Nucleus accumbens (tissue), 56 donors: ENCODE results near the gene FIGNL2.
"Not testable (repeated sequence)": the region's sequence is repeated elsewhere in the genome, so short reads cannot be mapped to it uniquely, and the experiment has no call there.

Experiments
- DNase-seq, 56 donors: peaks; one replicate each; lab custom pipeline; 2025; lab: John Stamatoyannopoulos, UW

Gene FIGNL2, protein sequence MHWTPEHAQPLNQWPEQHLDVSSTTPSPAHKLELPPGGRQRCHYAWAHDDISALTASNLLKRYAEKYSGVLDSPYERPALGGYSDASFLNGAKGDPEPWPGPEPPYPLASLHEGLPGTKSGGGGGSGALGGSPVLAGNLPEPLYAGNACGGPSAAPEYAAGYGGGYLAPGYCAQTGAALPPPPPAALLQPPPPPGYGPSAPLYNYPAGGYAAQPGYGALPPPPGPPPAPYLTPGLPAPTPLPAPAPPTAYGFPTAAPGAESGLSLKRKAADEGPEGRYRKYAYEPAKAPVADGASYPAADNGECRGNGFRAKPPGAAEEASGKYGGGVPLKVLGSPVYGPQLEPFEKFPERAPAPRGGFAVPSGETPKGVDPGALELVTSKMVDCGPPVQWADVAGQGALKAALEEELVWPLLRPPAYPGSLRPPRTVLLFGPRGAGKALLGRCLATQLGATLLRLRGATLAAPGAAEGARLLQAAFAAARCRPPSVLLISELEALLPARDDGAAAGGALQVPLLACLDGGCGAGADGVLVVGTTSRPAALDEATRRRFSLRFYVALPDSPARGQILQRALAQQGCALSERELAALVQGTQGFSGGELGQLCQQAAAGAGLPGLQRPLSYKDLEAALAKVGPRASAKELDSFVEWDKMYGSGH

DNA sequence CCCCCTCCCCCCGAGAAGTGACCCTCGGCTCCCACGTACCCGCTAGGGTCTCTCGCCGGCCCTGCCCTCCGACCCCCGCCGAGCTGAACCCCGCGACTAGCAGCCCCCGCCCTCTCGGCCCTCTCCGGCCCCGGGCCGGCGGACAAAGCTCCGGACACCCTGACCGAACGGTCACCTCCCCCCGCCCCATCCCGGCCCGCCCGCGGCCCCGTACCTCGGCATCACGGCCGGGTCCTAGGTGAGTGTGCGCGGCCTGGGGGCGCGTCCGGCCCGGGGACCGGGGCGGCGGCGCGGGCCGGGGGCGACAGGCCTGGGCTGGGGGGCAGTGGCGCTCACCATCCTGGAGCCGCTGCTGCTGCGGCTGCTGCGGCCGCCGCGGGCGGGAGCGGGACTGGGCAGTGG lies at the start of gene FIGNL2:
FIGNL2 (minus strand) TSS at position 393 of the 402 bp plus-strand sequence. CDS start 26,305 bp downstream, outside the sequence.
- DNase-seq: no peak

- no peak for DNase-seq
Measured at GRCh38 chr12:51897181-51897580, 48.7 kb upstream of the FIGNL2 start.

DNA sequence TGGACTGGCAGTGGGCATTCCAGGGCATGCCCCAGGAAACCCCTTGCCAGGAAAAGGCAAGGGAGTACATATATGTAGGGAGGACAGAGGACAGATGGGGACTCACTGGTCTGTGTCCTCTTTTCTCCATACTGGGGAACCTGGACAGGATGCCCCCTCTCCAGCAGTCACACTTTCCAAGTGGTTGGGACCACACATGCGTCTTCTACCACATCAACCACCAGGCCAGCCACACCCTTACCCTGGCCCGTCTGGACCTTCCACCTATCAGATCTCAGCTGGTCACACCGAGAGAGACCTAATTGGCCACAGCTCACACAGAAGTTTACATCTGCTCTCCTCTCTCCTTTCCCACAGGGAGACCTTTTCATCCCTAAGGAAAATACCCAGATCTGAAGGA lies 47.7 kb upstream of the FIGNL2 start:
- no peak for DNase-seq

DNA sequence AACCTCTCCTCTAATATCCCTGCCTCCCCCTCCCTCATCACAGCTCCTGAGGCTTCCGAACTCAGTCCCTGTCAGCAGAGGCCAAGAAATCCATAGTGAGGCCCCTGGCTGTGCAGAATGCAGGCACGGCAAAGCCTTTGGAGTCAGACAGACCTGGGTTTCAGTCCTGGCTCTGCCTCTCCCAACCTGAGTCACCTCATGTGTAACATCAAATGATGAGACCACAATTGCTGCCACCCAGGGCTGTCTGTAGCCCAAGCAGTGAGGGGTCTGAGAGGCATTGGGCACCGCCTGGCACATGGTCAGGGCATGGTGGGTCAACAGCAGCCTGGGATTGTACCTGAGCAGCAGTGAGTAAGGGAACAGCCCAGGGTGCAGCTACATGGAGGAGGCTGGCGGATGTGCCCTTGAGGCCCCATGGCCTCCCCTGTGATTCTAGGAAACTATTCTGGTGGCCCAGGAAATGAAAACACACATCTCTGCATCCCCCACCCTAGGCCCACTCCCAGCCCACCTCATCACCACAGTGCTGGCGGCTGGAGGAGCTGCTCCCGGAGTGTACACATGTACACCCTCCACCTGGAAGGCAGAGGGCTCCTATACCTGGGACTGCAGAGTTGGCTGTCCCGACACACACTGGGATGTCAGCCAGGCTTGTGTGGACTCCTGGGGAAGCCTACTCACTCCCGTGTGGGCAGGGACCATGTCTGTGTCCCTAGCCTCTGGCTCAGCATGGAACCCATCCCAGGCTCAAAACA lies 47.0 kb upstream of the FIGNL2 start:
- no peak for DNase-seq

DNA sequence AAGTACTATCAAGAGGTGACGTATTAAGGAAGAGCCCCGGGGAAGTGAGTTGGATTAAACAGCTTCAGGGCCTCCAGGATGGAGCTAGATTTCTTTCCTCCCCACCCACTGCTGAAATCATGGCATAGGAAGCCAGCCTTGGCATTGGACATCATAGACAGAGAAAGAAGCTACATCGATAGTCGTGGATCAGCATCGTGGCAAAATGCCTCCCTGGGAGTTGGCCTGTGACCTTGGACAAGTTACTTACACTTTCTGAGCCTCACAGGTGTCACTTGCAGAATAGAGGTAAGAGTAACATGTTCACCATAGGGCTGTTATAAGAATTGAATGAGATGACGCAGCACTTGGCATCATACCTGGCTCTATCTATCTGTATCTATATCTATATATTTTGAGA lies 45.3 kb upstream of the FIGNL2 start:
- no peak for DNase-seq

- no peak for DNase-seq
Measured at GRCh38 chr12:51891843-51892242, 43.3 kb upstream of the FIGNL2 start.

GRCh38 chr12:51890511-51891171 lies 42.1 kb upstream of the FIGNL2 start:
- DNase-seq: no peak

DNA sequence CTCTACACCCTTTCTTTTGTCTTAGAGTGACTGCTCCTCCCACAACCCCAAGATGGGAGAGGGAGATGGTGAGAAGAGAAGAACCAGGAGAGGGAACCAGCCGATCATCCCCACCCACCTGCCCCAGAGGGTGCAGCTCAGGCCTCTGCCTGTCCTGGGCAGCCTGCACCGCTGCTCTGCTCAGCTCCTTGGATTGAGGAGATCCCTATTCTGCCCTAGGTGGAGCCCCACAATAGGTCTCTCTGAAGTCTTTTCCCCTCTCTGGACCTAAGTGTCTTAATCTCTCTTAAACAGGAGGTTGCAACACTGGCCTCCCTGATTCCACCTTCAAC lies 41.6 kb upstream of the FIGNL2 start:
- DNase-seq: no peak

DNA sequence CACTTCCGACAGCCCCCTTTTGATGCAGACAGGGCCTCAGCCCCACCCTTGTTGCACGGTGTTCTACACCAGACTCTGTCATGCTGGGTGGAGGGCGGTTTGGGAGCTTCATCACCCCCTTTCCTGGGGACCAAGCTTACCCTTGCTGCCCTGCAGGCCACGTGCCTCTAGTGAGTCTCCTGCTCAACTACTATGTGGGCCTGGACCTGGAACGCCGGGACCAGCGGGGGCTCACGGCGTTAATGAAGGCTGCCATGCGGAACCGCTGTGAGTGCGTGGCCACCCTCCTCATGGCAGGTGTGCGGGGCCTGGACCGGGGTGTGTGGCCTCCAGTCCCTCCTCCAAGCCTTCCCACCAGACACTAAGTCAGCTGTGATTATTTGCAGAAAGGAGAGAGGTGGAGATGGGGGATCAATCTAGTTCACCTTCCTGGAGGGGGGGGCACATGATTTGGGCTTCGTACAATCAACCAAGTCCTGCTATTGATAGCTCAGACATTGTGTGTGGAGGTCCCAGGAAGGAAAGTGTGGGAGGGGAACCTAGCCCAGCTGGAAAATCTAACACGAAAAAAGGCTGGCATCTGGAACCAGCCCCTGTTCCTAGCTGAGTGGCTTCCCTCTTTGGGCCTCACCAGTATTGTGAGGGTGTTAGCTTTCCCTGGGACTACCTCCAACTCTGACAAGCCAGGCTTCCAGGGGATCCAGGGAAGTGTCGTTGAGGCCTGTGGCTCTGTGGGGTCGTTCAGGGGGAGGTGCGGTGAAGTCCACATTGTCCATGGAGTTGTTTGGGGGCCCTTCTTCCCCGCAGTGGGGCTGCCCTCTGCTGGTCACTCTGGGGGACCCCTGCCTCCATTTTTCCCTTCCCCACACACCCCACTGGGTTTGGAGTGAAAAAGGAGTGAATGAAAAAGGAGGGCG lies 41.0 kb upstream of the FIGNL2 start:
- no peak for DNase-seq

- no peak for DNase-seq
Measured at GRCh38 chr12:51888316-51889215, 40.0 kb upstream of the FIGNL2 start.

- no peak for DNase-seq
Measured at GRCh38 chr12:51887476-51888315, 39.2 kb upstream of the FIGNL2 start, which contains the start of gene ANKRD33. Gene ANKRD33, plus strand, starts transcription at chr12:51888103. Its CDS starts 84 bp downstream, at chr12:51888187.

- DNase-seq: peak in 12 of 56 donors; percentile 5 to 45 (median 12)
Measured at GRCh38 chr12:51886021-51886710, 37.6 kb upstream of the FIGNL2 start.

DNA sequence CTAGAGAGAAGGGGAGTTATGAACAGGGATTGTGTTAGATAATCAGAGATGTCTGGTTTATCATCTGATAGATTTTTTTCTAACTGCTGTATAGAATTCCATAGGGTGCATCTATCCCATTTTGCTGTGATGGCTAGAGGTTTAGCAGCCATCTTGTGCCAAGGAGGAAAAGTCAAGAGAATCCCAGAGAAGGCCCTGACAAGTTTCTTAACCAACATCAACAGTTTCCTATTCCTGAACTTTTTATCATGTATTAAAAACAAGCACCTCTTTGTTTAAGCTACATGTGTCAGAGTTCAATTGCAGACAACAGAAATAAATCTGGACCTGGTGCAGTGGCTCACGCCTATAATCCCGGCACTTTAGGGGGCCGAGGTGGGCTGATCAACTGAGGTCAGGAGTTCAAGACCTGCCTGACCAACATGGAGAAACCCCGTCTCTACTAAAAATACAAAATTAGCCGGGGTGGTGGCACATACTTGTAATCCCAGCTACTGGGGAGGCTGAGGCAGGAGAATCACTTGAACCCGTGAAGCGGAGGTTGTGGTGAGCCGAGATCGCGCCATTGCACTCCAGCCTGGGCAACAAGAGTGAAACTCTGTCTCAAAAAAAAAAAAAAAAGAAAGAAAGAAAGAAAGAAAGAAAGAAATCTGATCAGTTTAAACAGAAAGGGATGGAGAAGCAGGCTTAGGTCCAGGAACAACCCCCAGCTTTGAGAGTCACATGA lies 36.9 kb upstream of the FIGNL2 start:
- not testable (repeated sequence) for DNase-seq

DNA sequence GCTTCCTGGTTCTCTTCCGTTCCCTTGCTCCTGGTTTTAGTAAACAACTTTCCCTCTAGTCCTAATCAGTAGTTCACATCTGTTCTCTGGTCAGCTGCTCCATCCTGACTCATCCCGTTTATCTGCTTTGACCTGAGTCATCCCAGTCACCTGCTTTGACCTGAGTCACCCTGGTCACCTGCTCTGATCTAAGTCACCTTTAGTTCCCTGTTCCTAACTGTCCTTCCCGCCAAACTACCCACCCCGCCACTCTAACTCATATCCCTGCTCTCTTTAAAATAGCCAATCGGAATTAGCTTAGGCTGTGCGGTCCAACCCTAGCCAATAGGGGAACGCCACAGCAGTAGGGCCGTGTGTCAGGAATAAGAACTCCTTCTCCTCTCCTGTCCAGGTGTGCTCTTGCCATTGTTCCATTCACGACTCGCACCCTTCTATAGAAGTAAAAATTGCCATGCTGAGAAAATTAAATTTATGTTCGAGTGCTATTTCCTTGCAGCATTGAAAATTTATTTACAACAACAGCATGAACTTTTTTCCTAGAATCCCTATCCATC lies 36.2 kb upstream of the FIGNL2 start:
- DNase-seq: no peak

DNA sequence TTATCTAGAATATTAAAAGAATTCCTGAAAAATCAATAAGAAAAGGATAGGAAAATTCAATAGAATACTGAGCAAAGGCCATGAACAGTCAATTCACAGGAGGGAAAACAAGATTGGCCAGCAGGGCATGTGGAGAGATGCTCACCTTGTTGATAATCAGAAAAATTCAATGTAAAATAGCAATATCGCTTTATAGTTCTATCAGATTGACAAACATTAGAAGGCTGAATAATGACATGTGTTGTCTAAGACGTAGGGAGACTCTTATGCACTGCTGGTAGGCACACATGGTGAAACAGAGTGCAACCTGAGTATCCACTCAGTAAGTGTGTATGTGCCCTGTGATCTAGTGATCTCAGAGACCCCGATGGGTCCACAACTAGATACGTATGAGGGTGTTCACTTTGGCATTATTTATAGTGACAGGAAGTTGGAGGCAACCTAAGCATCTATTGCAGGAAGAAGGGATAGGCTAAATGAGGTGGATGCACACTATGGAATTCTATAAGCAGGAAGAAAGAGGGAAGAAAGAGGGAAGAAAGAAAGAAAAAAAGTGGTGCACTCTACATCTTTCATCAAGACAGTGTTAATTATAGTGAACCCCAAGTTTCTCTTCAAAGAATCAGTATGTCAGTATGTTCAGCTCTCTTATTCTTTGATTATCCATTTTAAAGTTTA lies 35.6 kb upstream of the FIGNL2 start:
- DNase-seq: no peak
